GM12891 (cell line): Measurements from ENCODE around the gene HNMT.

Experiments used
- DNase-seq: peaks from one replicate; pipeline ENCODE4 v3.0.0; 2011; ENCODE audit warnings: low spot score; ENCODE audit not compliant: insufficient read length
- FAIRE-seq: peaks from 2 replicates; lab custom pipeline; 2011; peaks lifted over from hg19 to GRCh38; lab: Jason Lieb, UNC
- PAX5 ChIP-seq: IDR thresholded peaks from 2 replicates; pipeline ENCODE4 v1.6.1; 2011; ENCODE audit warnings: low read length, moderate library complexity, mild to moderate bottlenecking; ENCODE audit not compliant: insufficient read depth, severe bottlenecking
- POLR2A ChIP-seq: IDR thresholded peaks from 2 replicates; pipeline ENCODE4 v1.6.1; 2011; ENCODE audit warnings: low read depth, low read length, control low read depth
- POLR2AphosphoS5 ChIP-seq: IDR thresholded peaks from 2 replicates; pipeline ENCODE4 v1.6.1; 2011; ENCODE audit warnings: low read depth, low read length, control low read depth
- POU2F2 ChIP-seq: IDR thresholded peaks from 2 replicates; pipeline ENCODE4 v1.6.1; 2011; ENCODE audit warnings: low read depth, mild to moderate bottlenecking, control low read depth, low read length, moderate library complexity
- SPI1 ChIP-seq: IDR thresholded peaks from 2 replicates; pipeline ENCODE4 v1.6.1; 2011; ENCODE audit warnings: low read depth, low read length, control low read depth
- TAF1 ChIP-seq: IDR thresholded peaks from 2 replicates; pipeline ENCODE4 v1.6.1; 2011; ENCODE audit warnings: low read depth, low read length, control low read depth

HNMT gene

GRCh38 chr2:138007431-138007830 is 43.2 kb downstream of the HNMT start:
- no peak for FAIRE-seq

GRCh38 chr2:138009622-138010021 is 45.3 kb downstream of the HNMT start:
- FAIRE-seq (no peak), DNase-seq (no peak)
- no peak for TF ChIP-seq POU2F2

More at GRCh38 chr2:138007431-138007830, 43.2 kb downstream of the HNMT start:
- DNase-seq: no peak
- TF ChIP-seq POU2F2 (no peak), TAF1 (no peak), POLR2A (no peak), POLR2AphosphoS5 (no peak), SPI1 (no peak), PAX5 (no peak)

- no peak for DNase-seq
- TF ChIP-seq POLR2A: no peak
- TF ChIP-seq TAF1: no peak
- TF ChIP-seq POU2F2: no peak
- FAIRE-seq: no peak
These were observed 46.6 kb downstream of the HNMT start for GRCh38 chr2:138010890-138011289.

GRCh38 chr2:138012082-138012481 is 47.8 kb downstream of the HNMT start:
- no peak for FAIRE-seq
- DNase-seq: no peak
- TF ChIP-seq PAX5 (no peak), POLR2AphosphoS5 (no peak), SPI1 (no peak), POLR2A (no peak), POU2F2 (no peak), TAF1 (no peak)

GRCh38 chr2:138012968-138013367 is 48.7 kb downstream of the HNMT start:
- DNase-seq (no peak), FAIRE-seq (no peak)
- no peak for TF ChIP-seq POLR2AphosphoS5

- FAIRE-seq: no peak
- no peak for DNase-seq
- TF ChIP-seq POLR2AphosphoS5: no peak
- TF ChIP-seq POU2F2: no peak
- no peak for TF ChIP-seq POLR2A
- no peak for TF ChIP-seq SPI1
These were observed 49.4 kb downstream of the HNMT start for GRCh38 chr2:138013639-138014038.

- FAIRE-seq: no peak
- TF ChIP-seq POLR2AphosphoS5: no peak
- TF ChIP-seq PAX5: no peak
- no peak for TF ChIP-seq TAF1
- no peak for TF ChIP-seq SPI1
- no peak for TF ChIP-seq POLR2A
- no peak for TF ChIP-seq POU2F2
- DNase-seq: no peak
These were observed 51.2 kb downstream of the HNMT start for GRCh38 chr2:138015494-138015893.

- TF ChIP-seq TAF1 (no peak), SPI1 (no peak), POLR2AphosphoS5 (no peak), POLR2A (no peak), PAX5 (no peak), POU2F2 (no peak)
- FAIRE-seq (no peak), DNase-seq (no peak)
These were observed 52.2 kb downstream of the HNMT start for GRCh38 chr2:138016351-138017087.

GRCh38 chr2:138017824-138018223 is 53.6 kb downstream of the HNMT start:
- DNase-seq (no peak), FAIRE-seq (no peak)
- TF ChIP-seq TAF1: no peak
- no peak for TF ChIP-seq POLR2A
- no peak for TF ChIP-seq PAX5
- no peak for TF ChIP-seq POLR2AphosphoS5
- TF ChIP-seq POU2F2: no peak
- TF ChIP-seq SPI1: no peak

- DNase-seq (no peak), FAIRE-seq (no peak)
- TF ChIP-seq POLR2AphosphoS5 (no peak), SPI1 (no peak), POLR2A (no peak), PAX5 (no peak), TAF1 (no peak), POU2F2 (no peak)
These were observed 54.8 kb downstream of the HNMT start for GRCh38 chr2:138018866-138019688.

- no peak for DNase-seq
- TF ChIP-seq POLR2A (no peak), SPI1 (no peak), TAF1 (no peak), POU2F2 (no peak), POLR2AphosphoS5 (no peak), PAX5 (no peak)
- no peak for FAIRE-seq
These were observed 56.2 kb downstream of the HNMT start for GRCh38 chr2:138020432-138020831.
